T-helper 17 cell (primary cell): ENCODE measurements around the gene TRIM32. TPM values are rescaled to one million over a fixed set of nuclear protein-coding genes. Genes with fewer than 3 reads are reported as not detected.

ENCODE experiments used
- ATAC-seq: fragments of 150-1000 bp; cut with Tn5 transposase; 2 replicates; pipeline ENCODE4 v1.10.0; 2021; ENCODE audit warnings: mild to moderate bottlenecking, moderate library complexity
- DNase-seq, 3 donors: peaks; one replicate each; pipeline versions ENCODE4 v3.0.0 to v3.0.0-alpha.2; 2020 to 2021
- H3K9me3 ChIP-seq: one replicate; pipeline ENCODE4 v1.7.0; 2013; ENCODE audit warnings: low read length, mild to moderate bottlenecking; ENCODE audit not compliant: control insufficient read depth, poor library complexity, severe bottlenecking
- H3K27ac Mint-ChIP-seq: one replicate; pipeline ENCODE4 v1.8.0; 2022; ENCODE audit warnings: mild to moderate bottlenecking, moderate library complexity, mixed read lengths
- H3K27me3 Mint-ChIP-seq: one replicate; pipeline ENCODE4 v1.8.0; 2022; ENCODE audit warnings: mixed read lengths
- H3K36me3 Mint-ChIP-seq: one replicate; pipeline ENCODE4 v1.8.0; 2022; ENCODE audit warnings: low read depth, mixed read lengths
- H3K4me1 Mint-ChIP-seq: one replicate; pipeline ENCODE4 v1.8.0; 2022; ENCODE audit warnings: mild to moderate bottlenecking, mixed read lengths
- H3K4me3 Mint-ChIP-seq: one replicate; pipeline ENCODE4 v1.8.0; 2022; ENCODE audit warnings: mild to moderate bottlenecking, moderate library complexity, mixed read lengths
- total RNA-seq, 4 donors: library from RNA in 2 of 4; stranded (reverse) in 2 of 4; gene quantifications; one replicate each; pipeline ENCODE4 v1.2.3 and lab custom pipeline; 2022 to 2026

The TRIM32 gene
- total RNA-seq, 2 donors from 2014 or later, result 8.6 to 10.8 TPM

- H3K27me3 Mint-ChIP-seq, result peaks cover 5% of the 10 kb centered on the region
- ATAC-seq, result no peak
- no peaks in the 10 kb centered on the region for H3K4me1 Mint-ChIP-seq
- H3K4me3 Mint-ChIP-seq, result no peak overlapping the region
- no peaks in the 10 kb centered on the region for H3K9me3 ChIP-seq
- H3K36me3 Mint-ChIP-seq, result no peaks in the 10 kb centered on the region
- DNase-seq, result no peak
- H3K27ac Mint-ChIP-seq, result no peak overlapping the region
Measured at GRCh38 chr9:116658265-116658664, 28.8 kb upstream of the TRIM32 start.

- Mint-ChIP-seq H3K36me3 (no peaks in the 10 kb centered on the region), H3K27me3 (peaks cover 5% of the 10 kb centered on the region), H3K4me1 (no peaks in the 10 kb centered on the region), H3K4me3 (no peak overlapping the region), H3K27ac (no peak overlapping the region)
- H3K9me3 ChIP-seq, result no peaks in the 10 kb centered on the region
- ATAC-seq, result no peak
- DNase-seq, result no peak
Measured at GRCh38 chr9:116661037-116661954, 25.8 kb upstream of the TRIM32 start.

- H3K9me3 ChIP-seq, result no peaks in the 10 kb centered on the region
- H3K27ac Mint-ChIP-seq, result no peak overlapping the region
- peaks cover 5% of the 10 kb centered on the region for H3K27me3 Mint-ChIP-seq
- H3K4me3 Mint-ChIP-seq, result no peak overlapping the region
- DNase-seq (no peak), ATAC-seq (no peak)
- no peaks in the 10 kb centered on the region for H3K4me1 Mint-ChIP-seq
- H3K36me3 Mint-ChIP-seq, result no peaks in the 10 kb centered on the region
Measured at GRCh38 chr9:116662646-116663310, 24.3 kb upstream of the TRIM32 start.

GRCh38 chr9:116663581-116663980 lies 23.5 kb upstream of the TRIM32 start:
- H3K4me1 Mint-ChIP-seq, result peaks cover under 1% of the 10 kb centered on the region
- H3K9me3 ChIP-seq, result no peaks in the 10 kb centered on the region
- H3K4me3 Mint-ChIP-seq, result no peak overlapping the region
- no peak overlapping the region for H3K27ac Mint-ChIP-seq
- peaks cover under 1% of the 10 kb centered on the region for H3K36me3 Mint-ChIP-seq
- H3K27me3 Mint-ChIP-seq, result peaks cover 5% of the 10 kb centered on the region
- DNase-seq, result no peak
- no peak for ATAC-seq

DNA sequence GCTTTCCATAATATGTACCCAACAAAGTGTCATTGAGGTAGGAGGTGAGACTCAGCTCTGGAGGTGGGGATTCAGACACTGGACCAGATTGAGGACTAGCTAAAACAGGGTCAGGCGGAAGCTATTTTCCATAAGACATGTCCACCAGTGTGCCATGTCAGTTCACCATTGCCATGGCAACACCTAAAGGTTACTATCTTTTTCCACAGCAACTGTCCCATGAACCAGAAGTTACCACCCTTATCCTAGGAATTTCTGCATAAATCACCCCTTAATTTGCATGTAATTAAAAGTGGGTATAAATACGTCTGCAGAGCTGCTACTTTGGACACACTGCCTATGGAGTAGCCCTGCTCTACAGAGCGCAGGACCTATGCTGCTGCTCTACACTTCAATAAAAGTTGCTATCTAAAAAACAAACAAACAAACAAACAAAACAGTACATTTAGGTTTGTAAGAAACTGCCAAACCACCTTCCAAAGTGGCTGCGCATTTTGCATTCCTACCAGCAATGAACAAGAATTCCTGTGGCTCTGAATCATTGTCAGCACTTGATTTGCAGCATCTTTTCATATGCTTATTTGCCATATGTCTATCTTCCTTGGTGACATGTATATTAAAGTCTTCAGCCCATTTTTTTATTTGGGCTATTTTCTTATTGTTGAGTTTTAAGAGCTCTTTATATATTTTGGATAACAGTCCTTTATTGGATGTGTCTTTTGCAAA lies 18.0 kb upstream of the TRIM32 start:
- Mint-ChIP-seq H3K36me3 (peaks cover 6% of the 10 kb centered on the region), H3K27me3 (no peaks in the 10 kb centered on the region), H3K4me1 (peaks cover 3% of the 10 kb centered on the region), H3K27ac (no peak overlapping the region), H3K4me3 (no peak overlapping the region)
- ATAC-seq (no peak), DNase-seq (no peak)
- H3K9me3 ChIP-seq, result peaks cover 2% of the 10 kb centered on the region

DNA sequence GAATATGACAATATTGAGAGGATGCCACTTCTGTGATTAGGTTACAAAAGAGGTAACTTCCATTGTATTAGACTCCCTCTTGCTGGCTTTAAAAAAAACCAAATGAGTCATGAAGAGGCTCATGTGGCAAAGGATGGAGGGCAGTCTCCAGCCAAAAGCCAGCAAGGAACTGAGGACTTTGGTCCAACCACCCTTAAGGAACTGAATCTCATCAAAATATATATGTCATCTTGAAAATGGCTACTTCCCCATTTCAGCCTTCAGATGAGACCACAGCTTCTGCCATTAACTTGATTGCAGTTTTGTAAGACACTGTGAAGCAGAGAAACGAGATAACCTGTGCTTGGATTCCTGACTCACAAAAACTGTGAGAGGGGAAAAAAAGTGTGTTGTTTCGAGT lies 15.5 kb upstream of the TRIM32 start:
- no peak overlapping the region for H3K27ac Mint-ChIP-seq
- ATAC-seq (no peak), DNase-seq (no peak)
- H3K4me3 Mint-ChIP-seq, result no peak overlapping the region
- peaks cover 2% of the 10 kb centered on the region for H3K9me3 ChIP-seq
- peaks cover 8% of the 10 kb centered on the region for H3K36me3 Mint-ChIP-seq
- peaks cover 3% of the 10 kb centered on the region for H3K4me1 Mint-ChIP-seq
- H3K27me3 Mint-ChIP-seq, result no peaks in the 10 kb centered on the region

- ATAC-seq (no peak), DNase-seq (no peak)
- peaks cover 2% of the 10 kb centered on the region for H3K9me3 ChIP-seq
- Mint-ChIP-seq H3K4me3 (no peak overlapping the region), H3K27me3 (no peaks in the 10 kb centered on the region), H3K4me1 (peaks cover 3% of the 10 kb centered on the region), H3K27ac (no peak overlapping the region), H3K36me3 (peaks cover 8% of the 10 kb centered on the region)
Measured at GRCh38 chr9:116673375-116673774, 13.7 kb upstream of the TRIM32 start.

DNA sequence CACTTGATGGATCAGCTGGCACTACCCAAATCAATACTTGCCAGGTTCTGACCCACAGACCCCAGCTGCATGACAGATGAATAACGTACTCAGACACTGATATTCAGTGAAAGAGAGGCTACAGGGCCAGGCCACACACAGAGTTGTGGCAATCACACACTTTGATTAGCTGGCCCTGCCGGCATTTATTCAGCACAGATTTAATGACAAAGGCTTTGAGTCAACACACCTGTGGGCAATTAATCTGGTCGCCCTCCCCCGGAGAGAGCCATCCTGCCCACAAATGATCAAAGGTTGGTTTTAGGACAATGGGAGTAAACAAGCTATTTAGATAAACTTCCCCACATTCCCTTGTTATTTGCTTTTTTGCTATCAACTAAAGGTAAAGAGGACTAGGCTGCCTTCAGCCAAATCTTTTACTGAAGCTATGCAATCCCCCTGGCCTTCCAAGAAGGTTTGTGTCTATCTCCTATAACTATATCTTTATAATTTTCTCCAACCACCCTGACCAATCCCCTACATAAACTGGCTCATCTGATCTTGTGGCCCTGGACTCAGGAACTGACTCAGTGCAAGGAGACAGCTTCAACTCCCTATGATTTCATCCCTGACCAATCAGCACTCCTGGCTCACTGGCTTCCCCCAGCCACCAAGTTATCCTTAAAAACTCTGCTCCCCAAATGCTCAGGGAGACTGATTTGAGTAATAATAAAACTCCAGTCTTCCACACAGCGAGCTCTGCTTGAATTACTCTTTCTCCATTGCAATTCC lies 12.7 kb upstream of the TRIM32 start:
- ATAC-seq (no peak), DNase-seq (no peak)
- Mint-ChIP-seq H3K27me3 (no peaks in the 10 kb centered on the region), H3K4me3 (no peak overlapping the region), H3K36me3 (peaks cover 5% of the 10 kb centered on the region), H3K27ac (no peak overlapping the region), H3K4me1 (no peaks in the 10 kb centered on the region)
- peaks cover 2% of the 10 kb centered on the region for H3K9me3 ChIP-seq

DNA sequence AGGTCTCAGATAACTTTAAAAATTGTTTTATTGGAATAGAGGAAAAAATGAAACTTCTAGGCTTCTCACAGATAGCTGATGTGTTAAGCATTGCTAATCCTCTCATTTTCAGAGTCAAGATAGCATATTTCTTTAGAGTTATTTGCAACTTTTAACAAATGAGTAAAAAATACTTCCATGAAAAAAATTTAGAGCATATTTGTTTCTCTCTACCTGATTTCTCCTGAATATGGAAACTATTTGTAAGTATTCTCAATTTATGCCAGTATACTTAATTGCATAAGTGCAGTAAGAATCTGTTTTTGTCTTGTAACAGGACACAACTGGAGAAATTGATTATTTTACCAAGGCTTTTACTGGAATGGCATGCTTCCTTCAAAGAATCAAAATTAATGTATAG lies 3.6 kb upstream of the TRIM32 start:
- H3K27ac Mint-ChIP-seq, result no peak overlapping the region
- DNase-seq (no peak), ATAC-seq (no peak)
- no peak overlapping the region for H3K4me3 Mint-ChIP-seq
- no peaks in the 10 kb centered on the region for H3K27me3 Mint-ChIP-seq
- H3K4me1 Mint-ChIP-seq, result peaks cover 18% of the 10 kb centered on the region
- no peaks in the 10 kb centered on the region for H3K9me3 ChIP-seq
- peaks cover 7% of the 10 kb centered on the region for H3K36me3 Mint-ChIP-seq

GRCh38 chr9:116685166-116685565 lies 1.9 kb upstream of the TRIM32 start:
- Mint-ChIP-seq H3K27ac (no peak overlapping the region), H3K4me3 (no peak overlapping the region), H3K4me1 (peaks cover 29% of the 10 kb centered on the region)

DNA sequence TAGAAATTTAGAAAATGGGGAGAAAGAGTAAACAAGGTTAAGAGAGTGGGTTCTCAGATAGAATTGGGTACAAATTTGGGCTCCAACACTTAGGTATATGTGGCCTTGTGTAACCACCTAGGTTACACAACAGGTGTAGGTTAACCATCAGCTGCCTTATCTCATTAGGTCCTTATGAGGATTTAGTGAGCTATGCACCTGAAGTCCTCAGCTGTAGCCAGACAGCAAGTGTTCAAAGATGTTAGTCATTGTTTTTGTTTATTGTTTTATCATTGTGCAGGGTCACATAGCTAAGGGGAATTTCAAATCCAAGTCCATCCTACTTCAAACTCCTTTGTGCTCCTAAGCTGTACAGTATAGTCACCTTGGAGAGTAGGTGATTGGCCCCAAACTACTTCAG lies 970 bp upstream of the TRIM32 start:
- no peaks in the 10 kb centered on the region for H3K9me3 ChIP-seq
- Mint-ChIP-seq H3K4me3 (peak overlapping the region; percentile 98), H3K36me3 (peaks cover 7% of the 10 kb centered on the region), H3K27me3 (no peaks in the 10 kb centered on the region), H3K27ac (peak overlapping the region; percentile 90), H3K4me1 (peaks cover 35% of the 10 kb centered on the region)
- ATAC-seq (no peak), DNase-seq (no peak)

More at GRCh38 chr9:116685166-116685565, 1.9 kb upstream of the TRIM32 start:
- H3K27me3 Mint-ChIP-seq, result no peaks in the 10 kb centered on the region
- H3K36me3 Mint-ChIP-seq, result peaks cover 7% of the 10 kb centered on the region
- DNase-seq (no peak), ATAC-seq (no peak)
- no peaks in the 10 kb centered on the region for H3K9me3 ChIP-seq

DNA sequence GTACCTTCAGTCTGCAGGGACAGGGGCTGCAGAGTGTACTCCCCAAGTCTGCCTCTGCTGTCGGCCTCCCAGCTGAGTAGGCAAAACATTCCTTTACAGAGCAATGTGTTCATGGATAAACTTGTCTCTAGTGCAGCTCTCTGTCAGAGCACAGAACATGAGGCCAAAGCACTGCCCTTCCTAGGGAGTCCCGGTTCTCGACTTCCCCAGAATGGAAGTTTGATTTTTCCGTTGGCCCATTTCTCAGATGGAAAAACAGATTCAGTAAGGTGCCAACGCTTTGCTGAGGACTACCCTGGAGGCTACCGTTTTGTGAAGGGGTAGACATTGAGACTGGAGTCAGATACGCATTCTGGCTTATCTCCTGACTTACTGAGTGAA lies 422 bp upstream of the TRIM32 start:
- ATAC-seq, result peak; percentile 40
- H3K27me3 Mint-ChIP-seq, result no peaks in the 10 kb centered on the region
- no peaks in the 10 kb centered on the region for H3K9me3 ChIP-seq
- peaks cover 7% of the 10 kb centered on the region for H3K36me3 Mint-ChIP-seq
- peaks cover 38% of the 10 kb centered on the region for H3K4me1 Mint-ChIP-seq
- H3K4me3 Mint-ChIP-seq, result peak overlapping the region; percentile 98
- no peak for DNase-seq
- peak overlapping the region; percentile 90 for H3K27ac Mint-ChIP-seq

DNA sequence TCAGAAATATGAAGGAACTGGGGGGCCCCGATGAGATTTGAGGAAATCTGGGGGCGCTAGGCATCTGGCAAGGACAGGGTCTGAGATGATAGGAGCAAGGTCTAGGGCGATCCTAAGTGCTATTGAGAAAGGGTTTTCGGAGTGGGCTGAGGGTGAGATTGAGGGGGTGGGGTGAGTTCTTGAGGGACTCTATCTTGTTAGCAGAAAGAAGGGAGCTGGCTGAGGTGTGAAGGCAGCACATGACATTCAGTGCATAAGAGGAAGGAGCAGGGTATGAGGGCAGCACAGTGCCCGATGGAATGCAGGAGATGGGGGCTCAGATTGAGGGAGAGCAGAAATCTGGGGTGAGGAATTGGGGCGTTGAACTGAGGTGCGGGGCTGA lies 640 bp downstream of the TRIM32 start:
- H3K36me3 Mint-ChIP-seq, result peaks cover 7% of the 10 kb centered on the region
- peaks cover 46% of the 10 kb centered on the region for H3K4me1 Mint-ChIP-seq
- ATAC-seq (no peak), DNase-seq (no peak)
- H3K9me3 ChIP-seq, result no peaks in the 10 kb centered on the region
- no peaks in the 10 kb centered on the region for H3K27me3 Mint-ChIP-seq
- H3K4me3 Mint-ChIP-seq, result peak overlapping the region; percentile 98
- peak overlapping the region; percentile 90 for H3K27ac Mint-ChIP-seq
